Mesothelial cell of epicardium (in vitro differentiated cells): Measurements from ENCODE around the gene LRRC10B. TPM values are rescaled to one million over a fixed set of nuclear protein-coding genes. Genes with fewer than 3 reads are reported as not detected.

Experiments
- DNase-seq, 2 experiments: peaks; one replicate each; pipeline ENCODE4 v3.0.0; 2021; ENCODE audit warnings: low spot score in 2 of 2; ENCODE audit not compliant: unreplicated experiment in 2 of 2
- H3K27ac Mint-ChIP-seq: 2 replicates; pipeline ENCODE4 v1.8.0; 2021; ENCODE audit warnings: mixed read lengths
- H3K27me3 Mint-ChIP-seq: 2 replicates; pipeline ENCODE4 v1.8.0; 2021; ENCODE audit warnings: low read depth, mixed read lengths
- H3K36me3 Mint-ChIP-seq: 2 replicates; pipeline ENCODE4 v1.8.0; 2021; ENCODE audit warnings: mixed read lengths
- H3K4me1 Mint-ChIP-seq: 2 replicates; pipeline ENCODE4 v1.8.0; 2021; ENCODE audit warnings: mixed read lengths
- H3K4me3 Mint-ChIP-seq: 2 replicates; pipeline ENCODE4 v1.8.0; 2021; ENCODE audit warnings: mild to moderate bottlenecking, moderate library complexity, mixed read lengths
- H3K9me3 Mint-ChIP-seq: 2 replicates; pipeline ENCODE4 v1.8.0; 2021; ENCODE audit warnings: mixed read lengths
- CTCF ChIP-seq: fragments of 200-600 bp; sonication (generic); IDR thresholded peaks from one replicate; pipeline ENCODE4 v1.5.0; 2021; ENCODE audit warnings: antibody characterized with exemption; ENCODE audit not compliant: unreplicated experiment
- microRNA-seq: library from miRNA; unstranded; fragments of <30 nt; microRNA quantifications from one replicate; pipeline ENCODE4 v1.2.0, GENCODE V29; 2021; ENCODE audit warnings: inconsistent platforms, mixed read lengths
- total RNA-seq: library from RNA; stranded (reverse); gene quantifications from 3 replicates; pipeline ENCODE4 v1.2.1, GENCODE V29; 2021

The LRRC10B gene
- total RNA-seq, 1 donor from 2014 or later = 0.16 TPM

GRCh38 chr11:61556621-61557020, 48.1 kb downstream of the LRRC10B start:
- H3K4me3 Mint-ChIP-seq = no peak overlapping the region
- H3K27me3 Mint-ChIP-seq = peaks cover 53% of the 10 kb centered on the region
- no peak for TF ChIP-seq CTCF
- peaks cover 24% of the 10 kb centered on the region for H3K4me1 Mint-ChIP-seq
- no peaks in the 10 kb centered on the region for H3K9me3 Mint-ChIP-seq
- no peak for DNase-seq
- H3K36me3 Mint-ChIP-seq = no peaks in the 10 kb centered on the region
- no peak overlapping the region for H3K27ac Mint-ChIP-seq

Small RNA genes within 50 kb of the gene (microRNA-seq; reads per million reads assigned to microRNA genes)
- gene MIR4488 = not detected

Other genes with a start within 250 kb of the LRRC10B start
- gene VWCE, start 213.4 kb upstream of the LRRC10B start, total RNA-seq = 6.2 to 8.7 TPM (median 8.2 TPM) in 3 replicates
- 253 to 266 TPM (median 263 TPM) in 3 replicates for gene DDB1, start 175.6 kb upstream of the LRRC10B start, total RNA-seq
- gene TKFC, start 175.5 kb upstream of the LRRC10B start, total RNA-seq = 74.0 to 83.6 TPM (median 75.8 TPM) in 3 replicates
- gene CYB561A3, start 146.9 kb upstream of the LRRC10B start, total RNA-seq = 26.3 to 31.8 TPM (median 28.0 TPM) in 3 replicates
- 48.4 to 51.5 TPM (median 49.2 TPM) in 3 replicates for gene TMEM138, start 146.4 kb upstream of the LRRC10B start, total RNA-seq
- 22.2 to 26.1 TPM (median 22.5 TPM) in 3 replicates for gene TMEM216, start 116.2 kb upstream of the LRRC10B start, total RNA-seq
- gene CPSF7, start 78.8 kb upstream of the LRRC10B start, total RNA-seq = 107 to 116 TPM (median 112 TPM) in 3 replicates
- gene SDHAF2, start 78.6 kb upstream of the LRRC10B start, total RNA-seq = 36.1 to 38.9 TPM (median 38.0 TPM) in 3 replicates
- 7.6 to 9.4 TPM (median 8.3 TPM) in 3 replicates for gene SYT7, start 72.3 kb downstream of the LRRC10B start, total RNA-seq
- gene DAGLA, start 171.6 kb downstream of the LRRC10B start, total RNA-seq = 7.1 to 8.1 TPM (median 8.1 TPM) in 3 replicates
- gene MYRF, start 243.9 kb downstream of the LRRC10B start, total RNA-seq = 401 to 436 TPM (median 428 TPM) in 3 replicates